GM21717 (cell line): ENCODE measurements around the gene SPEF1.

Experiments used
- ATAC-seq: cut with Tn5 transposase; IDR thresholded peaks from one replicate; pipeline ENCODE4 v1.9.1; 2021; ENCODE audit warnings: mild to moderate bottlenecking, moderate library complexity; ENCODE audit not compliant: unreplicated experiment

Gene SPEF1

GRCh38 chr20:3732327-3733118, 48.7 kb downstream of the SPEF1 start, which contains the start of gene HSPA12B:
HSPA12B (plus strand) TSS chr20:3732685; CDS start chr20:3738675, 5,990 bp downstream.
- no peak for ATAC-seq

DNA sequence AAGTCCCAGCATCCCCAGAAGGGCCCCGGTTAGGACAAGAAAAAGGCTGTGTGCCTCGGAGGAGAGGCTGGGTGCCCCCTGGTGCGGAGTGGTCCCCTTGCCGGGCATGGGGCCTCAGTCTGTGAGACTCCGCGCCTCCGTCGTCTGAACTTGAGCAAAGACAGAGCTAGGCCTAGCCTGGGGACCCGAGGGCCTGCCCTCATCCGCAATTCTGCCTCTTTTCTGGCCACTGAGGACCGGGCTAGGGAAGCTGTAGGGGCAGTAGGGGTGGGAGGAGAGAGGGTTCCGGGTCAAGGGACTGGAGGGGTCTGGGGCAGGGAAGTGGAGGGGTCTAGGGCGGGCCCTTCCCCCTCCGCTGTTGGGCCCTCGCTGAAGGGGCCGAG, 49.3 kb downstream of the SPEF1 start:
- no peak for ATAC-seq

DNA sequence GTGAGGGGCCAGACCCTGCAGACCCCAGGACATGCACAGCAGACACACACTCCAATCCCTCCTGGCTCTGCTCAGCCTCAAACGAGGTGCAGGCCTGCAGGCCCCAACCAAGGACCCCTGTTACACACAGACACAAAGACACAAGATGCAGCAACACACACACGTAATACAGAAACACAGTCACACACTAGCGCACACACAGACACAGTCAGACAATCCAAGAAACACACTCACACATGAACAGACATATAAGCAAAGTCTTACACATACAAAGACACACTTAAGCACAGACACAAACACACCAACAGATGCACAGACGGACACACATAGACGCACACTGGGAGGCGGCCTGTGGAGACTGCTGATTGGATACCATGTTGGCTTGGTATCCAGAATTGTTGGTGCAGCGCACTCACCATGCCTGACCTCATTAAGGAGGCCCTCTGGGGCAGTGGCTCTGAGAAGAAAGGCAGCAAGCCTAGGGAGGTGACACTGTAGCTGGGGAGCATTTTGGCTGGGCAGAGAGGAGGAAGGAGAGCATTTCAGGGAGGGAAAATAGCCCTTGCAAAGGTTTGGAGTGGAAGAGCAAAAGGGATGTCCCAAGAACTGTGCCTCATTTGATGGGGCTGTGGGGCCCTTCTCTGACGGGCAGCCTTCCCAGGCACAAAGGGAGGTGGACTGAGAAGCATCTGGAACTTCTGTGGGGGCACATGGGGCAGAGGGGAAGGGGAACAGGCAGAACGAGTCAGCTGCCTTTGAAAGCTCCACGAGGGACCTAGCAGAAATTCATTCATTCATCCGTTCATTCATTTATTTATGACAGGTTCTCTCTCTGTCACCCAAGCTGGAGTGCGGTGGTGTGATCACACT, 50.2 kb downstream of the SPEF1 start:
- no peak for ATAC-seq

DNA sequence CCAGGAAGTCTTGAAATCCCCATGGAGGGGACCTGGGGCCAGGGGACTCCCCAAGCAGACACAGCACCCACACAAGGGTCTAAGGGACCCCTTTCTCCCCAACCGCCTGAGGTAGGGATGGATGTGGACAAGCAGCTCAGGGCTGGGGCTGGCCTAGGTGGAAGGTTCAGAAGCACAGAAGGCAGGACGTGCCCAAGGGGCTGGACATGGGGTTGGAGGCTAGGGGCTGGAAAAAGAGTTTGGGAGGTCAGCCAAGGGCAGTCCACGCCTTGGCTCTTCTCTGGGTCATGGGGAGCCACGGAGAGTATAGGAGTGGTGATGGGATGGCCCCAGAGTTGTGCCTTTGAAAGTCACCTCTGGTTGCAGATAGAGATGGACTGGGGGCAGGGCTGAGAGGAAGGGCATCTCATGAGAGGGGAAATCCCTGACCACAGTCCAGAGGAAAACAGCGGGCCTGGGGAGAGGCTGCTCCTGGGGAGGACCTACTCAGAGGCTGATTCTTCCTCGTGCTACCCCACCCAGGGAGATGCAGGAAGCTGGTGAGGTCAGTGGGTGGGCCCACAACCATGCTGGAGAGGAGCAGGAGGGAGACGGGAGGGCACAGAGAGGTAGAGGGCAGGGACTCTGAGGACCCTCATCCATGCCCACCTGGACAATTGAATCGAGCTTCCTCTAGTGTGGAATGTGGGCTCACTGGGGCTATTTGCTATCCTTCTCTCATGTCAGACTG, 51.3 kb downstream of the SPEF1 start:
- no peak for ATAC-seq

- no peak for ATAC-seq
Observed at GRCh38 chr20:3729378-3729777, 51.9 kb downstream of the SPEF1 start.

- no peak for ATAC-seq
Observed at GRCh38 chr20:3728876-3729275, 52.4 kb downstream of the SPEF1 start.

DNA sequence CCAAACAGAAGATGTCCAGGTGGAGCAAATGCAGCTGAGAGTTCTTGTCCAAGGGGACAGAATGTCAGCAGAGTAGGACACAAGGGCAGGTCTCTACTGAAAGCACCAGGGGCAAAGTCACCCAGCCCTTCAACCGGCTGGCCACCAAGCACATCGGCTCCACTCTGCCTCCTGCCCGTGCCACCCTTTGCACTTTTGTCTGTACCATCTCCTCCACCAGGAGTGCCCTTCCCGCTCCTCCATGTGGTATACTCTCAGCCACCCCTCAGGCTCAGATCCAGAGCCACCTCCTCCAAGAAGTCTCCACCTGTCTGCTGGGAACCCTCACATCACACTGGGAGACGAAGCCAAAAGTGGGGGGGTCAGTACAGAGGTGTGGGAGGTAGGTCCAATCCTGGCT, 52.9 kb downstream of the SPEF1 start:
- ATAC-seq = no peak
